A549 (cell line): ENCODE results near the gene PPP3CA.
"Not testable (repeated sequence)": the region's sequence is repeated elsewhere in the genome, so short reads cannot be mapped to it uniquely, and the experiment has no call there.

Source experiments
- FOSB ChIP-seq: fragments of 250-450 bp; sonication (Bioruptor Pico); IDR thresholded peaks from 2 replicates; pipeline ENCODE4 v1.5.0; 2020; ENCODE audit warnings: mild to moderate bottlenecking, moderate library complexity
- HOXB13 ChIP-seq: fragments of 250-450 bp; sonication (Bioruptor Pico); IDR thresholded peaks from 2 replicates; pipeline ENCODE4 v1.5.0; 2020; ENCODE audit warnings: low read depth, mild to moderate bottlenecking, moderate library complexity
- KDM5A ChIP-seq: fragments of 200-600 bp; sonication (generic); IDR thresholded peaks from 2 replicates; pipeline ENCODE4 v1.6.1; 2016; ENCODE audit warnings: antibody characterized with exemption, mild to moderate bottlenecking
- TF ChIP-seq, protein P1 (sequence below): fragments of >200 bp; sonication (Bioruptor Twin); formaldehyde crosslinking; IDR thresholded peaks from 3 replicates; pipeline ENCODE4 v1.5.1; 2016
- TF ChIP-seq, protein P2 (sequence below): IDR thresholded peaks from 2 replicates; pipeline ENCODE4 v1.6.1; 2012
- TF ChIP-seq, protein P3 (sequence below): fragments of 200-600 bp; sonication (generic); IDR thresholded peaks from 2 replicates; pipeline ENCODE4 v1.6.1; 2016; ENCODE audit warnings: antibody characterized with exemption, mild to moderate bottlenecking, moderate library complexity

DNA sequence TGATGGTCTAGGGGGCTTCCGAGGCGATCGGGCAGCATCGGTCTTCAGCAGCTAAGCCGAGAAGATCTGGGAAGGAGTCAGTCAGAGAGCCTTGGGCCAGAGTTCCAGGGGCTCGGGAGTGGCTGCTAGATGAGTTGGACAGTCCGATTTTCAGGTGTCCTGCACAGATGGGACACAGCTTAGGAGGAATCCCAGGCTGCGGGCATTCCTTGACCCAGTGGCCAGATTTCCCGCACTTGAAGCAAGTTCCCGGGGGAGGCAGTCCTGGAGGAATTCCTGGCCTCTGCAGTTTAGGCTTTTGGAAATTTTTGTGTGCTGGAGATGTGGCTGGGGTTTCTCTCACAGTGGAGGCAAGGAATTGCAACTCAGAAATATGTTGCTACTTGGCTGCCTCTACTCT, 352.3 kb downstream of the PPP3CA start:
- TF ChIP-seq KDM5A; FOSB (CRISPR knock-in tag); HOXB13: not testable (repeated sequence)
- TF ChIP-seq, protein P1, sequence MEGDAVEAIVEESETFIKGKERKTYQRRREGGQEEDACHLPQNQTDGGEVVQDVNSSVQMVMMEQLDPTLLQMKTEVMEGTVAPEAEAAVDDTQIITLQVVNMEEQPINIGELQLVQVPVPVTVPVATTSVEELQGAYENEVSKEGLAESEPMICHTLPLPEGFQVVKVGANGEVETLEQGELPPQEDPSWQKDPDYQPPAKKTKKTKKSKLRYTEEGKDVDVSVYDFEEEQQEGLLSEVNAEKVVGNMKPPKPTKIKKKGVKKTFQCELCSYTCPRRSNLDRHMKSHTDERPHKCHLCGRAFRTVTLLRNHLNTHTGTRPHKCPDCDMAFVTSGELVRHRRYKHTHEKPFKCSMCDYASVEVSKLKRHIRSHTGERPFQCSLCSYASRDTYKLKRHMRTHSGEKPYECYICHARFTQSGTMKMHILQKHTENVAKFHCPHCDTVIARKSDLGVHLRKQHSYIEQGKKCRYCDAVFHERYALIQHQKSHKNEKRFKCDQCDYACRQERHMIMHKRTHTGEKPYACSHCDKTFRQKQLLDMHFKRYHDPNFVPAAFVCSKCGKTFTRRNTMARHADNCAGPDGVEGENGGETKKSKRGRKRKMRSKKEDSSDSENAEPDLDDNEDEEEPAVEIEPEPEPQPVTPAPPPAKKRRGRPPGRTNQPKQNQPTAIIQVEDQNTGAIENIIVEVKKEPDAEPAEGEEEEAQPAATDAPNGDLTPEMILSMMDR, result not testable (repeated sequence)
- TF ChIP-seq, protein P2, sequence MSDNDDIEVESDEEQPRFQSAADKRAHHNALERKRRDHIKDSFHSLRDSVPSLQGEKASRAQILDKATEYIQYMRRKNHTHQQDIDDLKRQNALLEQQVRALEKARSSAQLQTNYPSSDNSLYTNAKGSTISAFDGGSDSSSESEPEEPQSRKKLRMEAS, result not testable (repeated sequence)
- TF ChIP-seq, protein P3, sequence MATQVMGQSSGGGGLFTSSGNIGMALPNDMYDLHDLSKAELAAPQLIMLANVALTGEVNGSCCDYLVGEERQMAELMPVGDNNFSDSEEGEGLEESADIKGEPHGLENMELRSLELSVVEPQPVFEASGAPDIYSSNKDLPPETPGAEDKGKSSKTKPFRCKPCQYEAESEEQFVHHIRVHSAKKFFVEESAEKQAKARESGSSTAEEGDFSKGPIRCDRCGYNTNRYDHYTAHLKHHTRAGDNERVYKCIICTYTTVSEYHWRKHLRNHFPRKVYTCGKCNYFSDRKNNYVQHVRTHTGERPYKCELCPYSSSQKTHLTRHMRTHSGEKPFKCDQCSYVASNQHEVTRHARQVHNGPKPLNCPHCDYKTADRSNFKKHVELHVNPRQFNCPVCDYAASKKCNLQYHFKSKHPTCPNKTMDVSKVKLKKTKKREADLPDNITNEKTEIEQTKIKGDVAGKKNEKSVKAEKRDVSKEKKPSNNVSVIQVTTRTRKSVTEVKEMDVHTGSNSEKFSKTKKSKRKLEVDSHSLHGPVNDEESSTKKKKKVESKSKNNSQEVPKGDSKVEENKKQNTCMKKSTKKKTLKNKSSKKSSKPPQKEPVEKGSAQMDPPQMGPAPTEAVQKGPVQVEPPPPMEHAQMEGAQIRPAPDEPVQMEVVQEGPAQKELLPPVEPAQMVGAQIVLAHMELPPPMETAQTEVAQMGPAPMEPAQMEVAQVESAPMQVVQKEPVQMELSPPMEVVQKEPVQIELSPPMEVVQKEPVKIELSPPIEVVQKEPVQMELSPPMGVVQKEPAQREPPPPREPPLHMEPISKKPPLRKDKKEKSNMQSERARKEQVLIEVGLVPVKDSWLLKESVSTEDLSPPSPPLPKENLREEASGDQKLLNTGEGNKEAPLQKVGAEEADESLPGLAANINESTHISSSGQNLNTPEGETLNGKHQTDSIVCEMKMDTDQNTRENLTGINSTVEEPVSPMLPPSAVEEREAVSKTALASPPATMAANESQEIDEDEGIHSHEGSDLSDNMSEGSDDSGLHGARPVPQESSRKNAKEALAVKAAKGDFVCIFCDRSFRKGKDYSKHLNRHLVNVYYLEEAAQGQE, result not testable (repeated sequence)
